Measurements from ENCODE around the gene ASTN2. TPM values are rescaled to one million over a fixed set of nuclear protein-coding genes. Genes with fewer than 3 reads are reported as not detected.

The ASTN2 gene
- total and polyA plus RNA-seq, 2 experiments from 2014 or later: 7.0 to 24.6 TPM

GRCh38 chr9:116390303-116391228 lies 1024.3 kb downstream of the ASTN2 start:
- Histone ChIP-seq H3K27me3 (ENCODE audit: insufficient read depth) (no peaks in the 10 kb centered on the region), H3F3A (replicated peaks; ENCODE audit: low read depth) (no peaks in the 10 kb centered on the region), H3K79me2 (replicated peaks; ENCODE audit: insufficient read depth) (no peaks in the 10 kb centered on the region), H3K27ac (ENCODE audit: low read depth) (no peak overlapping the region), H4K20me1 (replicated peaks; ENCODE audit: insufficient read depth) (no peaks in the 10 kb centered on the region), H3K9me2 (ENCODE audit: insufficient read depth) (0 out of 2 replicates have a peak, but pooled peaks cover 5% of the 10 kb centered on the region), H3K4me1 (ENCODE audit: insufficient read depth) (no peaks in the 10 kb centered on the region), H3K4me3 (no peak overlapping the region), H2AFZ (no peak overlapping the region), H3K36me3 (ENCODE audit: insufficient read depth) (no peaks in the 10 kb centered on the region), H3K4me2 (no peak overlapping the region)
- Mint-ChIP-seq H3K4me1 (peaks cover 9% of the 10 kb centered on the region; the same call in 2 of the 3 replicates), H3K4me3 (no peak overlapping the region), H3K27me3 (ENCODE audit: insufficient read depth, low read depth, poor library complexity) (peaks cover 4% of the 10 kb centered on the region), H3K27ac (no peak overlapping the region), H3K9me3 (no peaks in the 10 kb centered on the region), H3K36me3 (ENCODE audit: low read depth) (no peaks in the 10 kb centered on the region)
- ATAC-seq (no peak), DNase-seq (ENCODE audit: low spot score) (no peak)
- no peak for TF ChIP-seq NANOG (IDR thresholded peaks at IDR 0.05; ENCODE audit: borderline replicate concordance)
- TF ChIP-seq POLR2AphosphoS5 (IDR thresholded peaks at IDR 0.05; ENCODE audit: low read depth): no peak
- TF ChIP-seq EZH2phosphoT487 (IDR thresholded peaks at IDR 0.05; ENCODE audit: unreplicated experiment): no peak
- TF ChIP-seq ETS1 (IDR thresholded peaks at IDR 0.05): no peak
- no peak for TF ChIP-seq JUNB (IDR thresholded peaks at IDR 0.05; ENCODE audit: unreplicated experiment)
- TF ChIP-seq REST (IDR thresholded peaks at IDR 0.05; ENCODE audit: unreplicated experiment): no peak
- TF ChIP-seq EZH2 (IDR thresholded peaks at IDR 0.05; ENCODE audit: low read depth, unreplicated experiment): no peak

- H3K4me1 ChIP-seq (ENCODE audit: insufficient read depth): no peaks in the 10 kb centered on the region
- H3K27me3 ChIP-seq (ENCODE audit: insufficient read depth): no peaks in the 10 kb centered on the region
- no peak overlapping the region for H3K4me3 Mint-ChIP-seq
- no peak overlapping the region for H2AFZ ChIP-seq
- no peak overlapping the region for H3K4me3 ChIP-seq
- no peak overlapping the region for H3K27ac Mint-ChIP-seq
- peaks cover 4% of the 10 kb centered on the region for H3K27me3 Mint-ChIP-seq (ENCODE audit: insufficient read depth, low read depth, poor library complexity)
- 0 out of 3 replicates have a peak, but pooled peaks cover 3% of the 10 kb centered on the region for H3K4me1 Mint-ChIP-seq
- ATAC-seq (no peak), DNase-seq (ENCODE audit: low spot score) (no peak)
- H3K36me3 Mint-ChIP-seq (ENCODE audit: low read depth): no peaks in the 10 kb centered on the region
- no peaks in the 10 kb centered on the region for H4K20me1 ChIP-seq (replicated peaks; ENCODE audit: insufficient read depth)
- no peaks in the 10 kb centered on the region for H3F3A ChIP-seq (replicated peaks; ENCODE audit: low read depth)
- no peaks in the 10 kb centered on the region for H3K79me2 ChIP-seq (replicated peaks; ENCODE audit: insufficient read depth)
- H3K27ac ChIP-seq (ENCODE audit: low read depth): no peak overlapping the region
- no peak overlapping the region for H3K4me2 ChIP-seq
- H3K9me3 Mint-ChIP-seq: no peaks in the 10 kb centered on the region
- H3K36me3 ChIP-seq (ENCODE audit: insufficient read depth): no peaks in the 10 kb centered on the region
- 0 out of 2 replicates have a peak, but pooled peaks cover 5% of the 10 kb centered on the region for H3K9me2 ChIP-seq (ENCODE audit: insufficient read depth)
- no peak for TF ChIP-seq CREB1 (CRISPR knock-in tag; IDR thresholded peaks at IDR 0.05; ENCODE audit: low read depth)
- no peak for TF ChIP-seq ZNF331 (CRISPR knock-in tag; IDR thresholded peaks at IDR 0.05; ENCODE audit: low read depth)
- TF ChIP-seq ETS1 (IDR thresholded peaks at IDR 0.05): no peak
- no peak for TF ChIP-seq JUNB (IDR thresholded peaks at IDR 0.05; ENCODE audit: unreplicated experiment)
- TF ChIP-seq STAT1 (IDR thresholded peaks at IDR 0.05; ENCODE audit: unreplicated experiment): no peak
These were observed 1025.1 kb downstream of the ASTN2 start for GRCh38 chr9:116389541-116390302.

Data from GM23338 (cell line).